EL (cell line): ENCODE data around the gene TBL1XR1.

Source experiments
- DNase-seq: peaks from one replicate; pipeline ENCODE4 v3.0.0-alpha.2; 2016

Gene TBL1XR1

GRCh38 chr3:177106184-177106583 lies 91.1 kb downstream of the TBL1XR1 start:
- DNase-seq = no peak

GRCh38 chr3:177105623-177106022 lies 91.7 kb downstream of the TBL1XR1 start:
- DNase-seq = no peak

GRCh38 chr3:177104299-177104992 lies 92.8 kb downstream of the TBL1XR1 start:
- no peak for DNase-seq

- DNase-seq = no peak
Measured at GRCh38 chr3:177102553-177102952, 94.7 kb downstream of the TBL1XR1 start.

GRCh38 chr3:177098551-177098950 lies 98.7 kb downstream of the TBL1XR1 start:
- no peak for DNase-seq

GRCh38 chr3:177096615-177097014 lies 100.7 kb downstream of the TBL1XR1 start:
- no peak for DNase-seq

- DNase-seq = no peak
Measured at GRCh38 chr3:177093966-177094365, 103.3 kb downstream of the TBL1XR1 start.

- DNase-seq = no peak
Measured at GRCh38 chr3:177089901-177090300, 107.4 kb downstream of the TBL1XR1 start.

GRCh38 chr3:177089110-177089509 lies 108.2 kb downstream of the TBL1XR1 start:
- no peak for DNase-seq

GRCh38 chr3:177085794-177086193 lies 111.5 kb downstream of the TBL1XR1 start:
- DNase-seq = no peak

GRCh38 chr3:177084616-177085015 lies 112.7 kb downstream of the TBL1XR1 start:
- no peak for DNase-seq

GRCh38 chr3:177080122-177080521 lies 117.2 kb downstream of the TBL1XR1 start:
- no peak for DNase-seq

- DNase-seq = no peak
Measured at GRCh38 chr3:177079684-177080083, 117.6 kb downstream of the TBL1XR1 start.

- peak; percentile 22 for DNase-seq
Measured at GRCh38 chr3:177071496-177072156, 125.7 kb downstream of the TBL1XR1 start.

- DNase-seq = peak; percentile 44
Measured at GRCh38 chr3:177069514-177070329, 127.6 kb downstream of the TBL1XR1 start.

- no peak for DNase-seq
Measured at GRCh38 chr3:177068967-177069366, 128.3 kb downstream of the TBL1XR1 start.

GRCh38 chr3:177066068-177066467 lies 131.2 kb downstream of the TBL1XR1 start:
- no peak for DNase-seq

GRCh38 chr3:177065285-177066033 lies 131.8 kb downstream of the TBL1XR1 start:
- DNase-seq = no peak

GRCh38 chr3:177062052-177062732 lies 135.1 kb downstream of the TBL1XR1 start:
- peak; percentile 12 for DNase-seq

GRCh38 chr3:177061369-177061768 lies 135.9 kb downstream of the TBL1XR1 start:
- DNase-seq = no peak

- no peak for DNase-seq
Measured at GRCh38 chr3:177060492-177060891, 136.8 kb downstream of the TBL1XR1 start.

GRCh38 chr3:177058648-177059047 lies 138.6 kb downstream of the TBL1XR1 start:
- DNase-seq = no peak
